Transverse colon (tissue), 4 donors: Measurements from ENCODE around the gene PLXNC1.
A peak's percentile ranks its signal among the peaks of the same experiment; 100 is the strongest.

Source experiments
- CTCF ChIP-seq, 5 experiments: fragments of 200-600 bp in 3 of 5; fragments of 450-650 bp in 2 of 5; sonication (generic) in 3 of 5; IDR thresholded peaks; 1 replicate in 2 of 5; 2 replicates in 3 of 5; pipeline ENCODE4 v1.5.1; 2016 to 2017; ENCODE audit warnings: antibody characterized with exemption in 5 of 5, inconsistent platforms in 3 of 5, mild to moderate bottlenecking in 2 of 5, moderate library complexity in 1 of 5
- EP300 ChIP-seq: sonication (generic); formaldehyde crosslinking; IDR thresholded peaks from one replicate; pipeline ENCODE4 v1.6.1; 2017; ENCODE audit warnings: antibody characterized with exemption, low read depth
- POLR2A ChIP-seq: fragments of 450-650 bp; IDR thresholded peaks from one replicate; pipeline ENCODE4 v1.6.1; 2016; ENCODE audit warnings: antibody characterized with exemption, mild to moderate bottlenecking, moderate library complexity
- POLR2AphosphoS5 ChIP-seq, 3 donors: sonication (generic); formaldehyde crosslinking; IDR thresholded peaks; one replicate each; pipeline ENCODE4 v1.6.1; 2016; ENCODE audit warnings: antibody characterized with exemption in 3 of 3

GRCh38 chr12:94262228-94263010 lies 114.0 kb downstream of the PLXNC1 start:
- TF ChIP-seq POLR2A (no peak), CTCF (IDR thresholded peaks at IDR 0.05) (peak in 1 of 5 experiments; percentile 32), EP300 (no peak), POLR2AphosphoS5 (IDR thresholded peaks at IDR 0.05) (peak; percentile 55 to 65 (median 64))
